Mesendoderm (in vitro differentiated cells): ENCODE measurements around the gene TIMM22.
"Not testable (repeated sequence)": the region's sequence is repeated elsewhere in the genome, so short reads cannot be mapped to it uniquely, and the experiment has no call there.

Experiments used
- DNase-seq: peaks from one replicate; pipeline ENCODE4 v3.0.0; 2013
- H2AK5ac ChIP-seq: 2 replicates; pipeline ENCODE4 v1.6.1; 2013; ENCODE audit warnings: low read length, inconsistent platforms
- H2BK120ac ChIP-seq: 2 replicates; pipeline ENCODE4 v1.6.1; 2013; ENCODE audit warnings: low read depth, mild to moderate bottlenecking, low read length, moderate library complexity, mixed read lengths
- H2BK15ac ChIP-seq: replicated peaks from 2 replicates; pipeline ENCODE4 v1.6.1; 2013; ENCODE audit warnings: low read depth, mild to moderate bottlenecking, moderate library complexity
- H2BK5ac ChIP-seq: 2 replicates; pipeline ENCODE4 v1.6.1; 2013; ENCODE audit warnings: low read length, inconsistent platforms
- H3K18ac ChIP-seq: 2 replicates; pipeline ENCODE4 v1.6.1; 2013; ENCODE audit warnings: mild to moderate bottlenecking, low read length, mixed read lengths
- H3K23ac ChIP-seq: one replicate; pipeline ENCODE4 v1.6.1; 2013; ENCODE audit warnings: low read length
- H3K27ac ChIP-seq: 2 replicates; pipeline ENCODE4 v1.5.1; 2013; ENCODE audit warnings: low read depth, mild to moderate bottlenecking, inconsistent platforms, low read length, moderate library complexity
- H3K27me3 ChIP-seq: 2 replicates; pipeline ENCODE4 v1.6.1; 2013; ENCODE audit warnings: low read length, control low read depth, mild to moderate bottlenecking, inconsistent platforms; ENCODE audit not compliant: insufficient read depth, poor library complexity
- H3K36me3 ChIP-seq: 2 replicates; pipeline ENCODE4 v1.6.1; 2013; ENCODE audit warnings: low read length, inconsistent platforms; ENCODE audit not compliant: control insufficient read depth, insufficient read depth
- H3K4ac ChIP-seq: one replicate; pipeline ENCODE4 v1.6.1; 2013; ENCODE audit warnings: low read depth, mild to moderate bottlenecking, low read length, moderate library complexity
- H3K4me1 ChIP-seq: 2 replicates; pipeline ENCODE4 v1.6.1; 2013; ENCODE audit warnings: low read depth, low read length, inconsistent platforms; ENCODE audit not compliant: control insufficient read depth
- H3K4me2 ChIP-seq: 2 replicates; pipeline ENCODE4 v1.6.1; 2013; ENCODE audit warnings: low read length
- H3K4me3 ChIP-seq: 2 replicates; pipeline ENCODE4 v1.5.1; 2013; ENCODE audit warnings: mild to moderate bottlenecking, low read length
- H3K56ac ChIP-seq: one replicate; pipeline ENCODE4 v1.6.1; 2013; ENCODE audit warnings: low read length
- H3K79me1 ChIP-seq: 2 replicates; pipeline ENCODE4 v1.6.1; 2013; ENCODE audit warnings: low read length, inconsistent platforms
- H3K79me2 ChIP-seq: 2 replicates; pipeline ENCODE4 v1.6.1; 2013; ENCODE audit warnings: mild to moderate bottlenecking, low read length; ENCODE audit not compliant: control insufficient read depth, insufficient read depth
- H3K9ac ChIP-seq: 2 replicates; pipeline ENCODE4 v1.6.1; 2013; ENCODE audit warnings: low read length, inconsistent platforms
- H4K5ac ChIP-seq: one replicate; pipeline ENCODE4 v1.6.1; 2013; ENCODE audit warnings: low read length
- H4K8ac ChIP-seq: one replicate; pipeline ENCODE4 v1.6.1; 2013; ENCODE audit warnings: low read depth, mild to moderate bottlenecking, control low read depth, low read length, moderate library complexity
- WGBS: extraction: QIAGEN DNeasy Blood & Tissue Kit; methylation state at CpG from one replicate; pipeline ENCODE4 v1.1.7; 2013; ENCODE audit warnings: low lambda C conversion rate, missing lambda C conversion rate; ENCODE audit not compliant: insufficient coverage; ENCODE audit errors: extremely low coverage; 5-methylcytosine and 5-hydroxymethylcytosine counted together

Gene TIMM22

GRCh38 chr17:1047177-1047878 is 50.4 kb downstream of the TIMM22 start:
- H3K27ac ChIP-seq = no peak overlapping the region
- no peak overlapping the region for H4K5ac ChIP-seq
- H2BK120ac ChIP-seq = no peak overlapping the region

GRCh38 chr17:1047879-1048470 is 51.0 kb downstream of the TIMM22 start:
- no peak overlapping the region for H3K27ac ChIP-seq
- no CpG with 5 or more reads among the region's 20 CpGs for WGBS

More at GRCh38 chr17:1047177-1047878, 50.4 kb downstream of the TIMM22 start:
- H3K4me2 ChIP-seq = no peak overlapping the region
- no peaks in the 10 kb centered on the region for H3K79me1 ChIP-seq
- no CpG with 5 or more reads among the region's 21 CpGs for WGBS
- DNase-seq = no peak
- no peaks in the 10 kb centered on the region for H3K79me2 ChIP-seq
- no peak overlapping the region for H4K8ac ChIP-seq
- H3K4ac ChIP-seq = no peak overlapping the region
- H3K18ac ChIP-seq = no peak overlapping the region
- H3K9ac ChIP-seq = no peak overlapping the region
- no peaks in the 10 kb centered on the region for H3K27me3 ChIP-seq
- H2BK5ac ChIP-seq = no peak overlapping the region
- no peaks in the 10 kb centered on the region for H3K4me1 ChIP-seq
- no peaks in the 10 kb centered on the region for H3K36me3 ChIP-seq
- no peak overlapping the region for H3K56ac ChIP-seq
- no peak overlapping the region for H3K4me3 ChIP-seq
- H2BK15ac ChIP-seq = no peak overlapping the region
- H2AK5ac ChIP-seq = no peak overlapping the region
- H3K23ac ChIP-seq = no peak overlapping the region

GRCh38 chr17:1048516-1049115 is 51.7 kb downstream of the TIMM22 start:
- H3K4ac ChIP-seq, H4K5ac ChIP-seq, H3K27ac ChIP-seq, H3K23ac ChIP-seq, H2BK120ac ChIP-seq, H3K9ac ChIP-seq, H3K18ac ChIP-seq, H3K79me1 ChIP-seq, H4K8ac ChIP-seq, H3K4me3 ChIP-seq, H3K27me3 ChIP-seq, H3K79me2 ChIP-seq, DNase-seq, H2AK5ac ChIP-seq, H2BK15ac ChIP-seq, H3K4me1 ChIP-seq, H3K56ac ChIP-seq, H2BK5ac ChIP-seq, H3K4me2 ChIP-seq, H3K36me3 ChIP-seq: not testable (repeated sequence)
- WGBS = no CpG with 5 or more reads among the region's 49 CpGs

More at GRCh38 chr17:1047879-1048470, 51.0 kb downstream of the TIMM22 start:
- Histone ChIP-seq H3K23ac (no peak overlapping the region), H3K56ac (no peak overlapping the region), H4K8ac (no peak overlapping the region), H3K18ac (no peak overlapping the region), H3K9ac (no peak overlapping the region), H4K5ac (no peak overlapping the region), H2BK5ac (no peak overlapping the region), H3K36me3 (no peaks in the 10 kb centered on the region), H3K27me3 (no peaks in the 10 kb centered on the region), H3K79me1 (no peaks in the 10 kb centered on the region), H2AK5ac (no peak overlapping the region), H2BK120ac (no peak overlapping the region), H3K4me1 (no peaks in the 10 kb centered on the region), H2BK15ac (no peak overlapping the region), H3K79me2 (no peaks in the 10 kb centered on the region), H3K4ac (no peak overlapping the region), H3K4me2 (no peak overlapping the region), H3K4me3 (no peak overlapping the region)
- no peak for DNase-seq

GRCh38 chr17:1049446-1050225 is 52.7 kb downstream of the TIMM22 start:
- no CpG with 5 or more reads among the region's 28 CpGs for WGBS
- H3K36me3 ChIP-seq = no peaks in the 10 kb centered on the region
- H4K8ac ChIP-seq = no peak overlapping the region
- no peak overlapping the region for H3K4me3 ChIP-seq
- no peak overlapping the region for H2BK5ac ChIP-seq
- no peak overlapping the region for H4K5ac ChIP-seq
- H3K4ac ChIP-seq = no peak overlapping the region
- H2BK120ac ChIP-seq = no peak overlapping the region
- H3K27me3 ChIP-seq = no peaks in the 10 kb centered on the region
- no peak overlapping the region for H3K18ac ChIP-seq
- no peak for DNase-seq
- H3K23ac ChIP-seq = no peak overlapping the region
- no peak overlapping the region for H2AK5ac ChIP-seq
- no peaks in the 10 kb centered on the region for H3K4me1 ChIP-seq
- H3K79me1 ChIP-seq = no peaks in the 10 kb centered on the region
- H3K56ac ChIP-seq = no peak overlapping the region
- H3K9ac ChIP-seq = no peak overlapping the region
- no peak overlapping the region for H3K27ac ChIP-seq
- no peak overlapping the region for H3K4me2 ChIP-seq
- no peak overlapping the region for H2BK15ac ChIP-seq
- no peaks in the 10 kb centered on the region for H3K79me2 ChIP-seq

GRCh38 chr17:1050246-1050995 is 53.5 kb downstream of the TIMM22 start:
- Histone ChIP-seq H4K8ac (no peak overlapping the region), H4K5ac (no peak overlapping the region), H2BK15ac (no peak overlapping the region), H3K4me3 (no peak overlapping the region), H3K36me3 (no peaks in the 10 kb centered on the region), H2BK120ac (no peak overlapping the region), H3K23ac (no peak overlapping the region), H2AK5ac (no peak overlapping the region), H3K9ac (no peak overlapping the region), H3K18ac (no peak overlapping the region), H2BK5ac (no peak overlapping the region), H3K27ac (no peak overlapping the region), H3K4me1 (no peaks in the 10 kb centered on the region), H3K56ac (no peak overlapping the region), H3K4me2 (no peak overlapping the region), H3K79me2 (no peaks in the 10 kb centered on the region), H3K27me3 (no peaks in the 10 kb centered on the region), H3K79me1 (no peaks in the 10 kb centered on the region), H3K4ac (no peak overlapping the region)
- DNase-seq = no peak
- no CpG with 5 or more reads among the region's 22 CpGs for WGBS
